H1 (cell line): Measurements from ENCODE around the gene ATG7. TPM values are rescaled to one million over a fixed set of nuclear protein-coding genes. Genes with fewer than 3 reads are reported as not detected.

Source experiments
- CTCF ChIA-PET: fragments of 300-600 bp; sonication (Branson Sonifier 250); formaldehyde crosslinking; loops from one replicate; lab custom pipeline; 2021; ENCODE audit not compliant: partially characterized antibody; lab: Charles Lee
- POLR2A ChIA-PET: fragments of 300-600 bp; sonication (Branson Sonifier 250); formaldehyde crosslinking; loops from one replicate; lab custom pipeline; 2021; ENCODE audit warnings: inconsistent platforms; ENCODE audit not compliant: partially characterized antibody; lab: Charles Lee
- DNase-seq, 2 experiments: peaks; one replicate each; pipeline versions ENCODE4 v3.0.0 to v3.0.0-alpha.2; 2010 to 2022; ENCODE audit warnings: low spot score in 2 of 2, low read depth in 1 of 2, mixed read lengths in 1 of 2
- FAIRE-seq: peaks from 2 replicates; lab custom pipeline; 2011; peaks lifted over from hg19 to GRCh38; lab: Jason Lieb, UNC
- H2AFZ ChIP-seq: 2 replicates; pipeline ENCODE4 v1.8.1; 2012; ENCODE audit warnings: low read length, inconsistent platforms
- H2AK5ac ChIP-seq: 2 replicates; pipeline ENCODE4 v1.6.1; 2013; ENCODE audit warnings: low read depth, low read length
- H2BK120ac ChIP-seq: replicated peaks from 2 replicates; pipeline ENCODE3; 2013; ENCODE audit warnings: low read depth, low read length, inconsistent platforms
- H2BK12ac ChIP-seq: 2 replicates; pipeline ENCODE4 v1.6.1; 2013; ENCODE audit warnings: low read depth, low read length
- H2BK15ac ChIP-seq: 2 replicates; pipeline ENCODE4 v1.6.1; 2013; ENCODE audit warnings: low read length
- H2BK20ac ChIP-seq: 2 replicates; pipeline ENCODE4 v1.6.1; 2013; ENCODE audit warnings: low read length
- H2BK5ac ChIP-seq: 2 replicates; pipeline ENCODE4 v1.6.1; 2013; ENCODE audit warnings: low read depth, low read length
- H3K14ac ChIP-seq: 2 replicates; pipeline ENCODE4 v1.6.1; 2013; ENCODE audit warnings: inconsistent platforms; ENCODE audit not compliant: insufficient read length
- H3K18ac ChIP-seq: 2 replicates; pipeline ENCODE4 v1.6.1; 2013; ENCODE audit warnings: low read length; ENCODE audit errors: extremely low read depth
- H3K23ac ChIP-seq: 2 replicates; pipeline ENCODE4 v1.6.1; 2013; ENCODE audit warnings: inconsistent platforms; ENCODE audit not compliant: insufficient read length
- H3K23me2 ChIP-seq: 2 replicates; pipeline ENCODE4 v1.6.1; 2013; ENCODE audit warnings: low read depth, low read length
- H3K27ac ChIP-seq: 2 replicates; pipeline ENCODE4 v1.6.1; 2011; ENCODE audit warnings: low read depth, low read length, inconsistent platforms
- H3K27me3 ChIP-seq, 4 experiments: replicated peaks in 1 of 4; 1 replicate in 1 of 4; 2 replicates in 3 of 4; pipeline versions ENCODE4 v1.6.1 to v1.8.1; 2011 to 2013; ENCODE audit warnings: low read length in 3 of 4, mild to moderate bottlenecking in 3 of 4, inconsistent platforms in 2 of 4, mixed read lengths in 2 of 4, moderate library complexity in 1 of 4; ENCODE audit not compliant: control insufficient read depth in 3 of 4, insufficient read depth in 3 of 4; ENCODE audit errors: extremely low read depth in 1 of 4
- H3K36me3 ChIP-seq, 4 experiments: 2 replicates each; pipeline versions ENCODE4 v1.6.1 to v1.8.1; 2011 to 2013; ENCODE audit warnings: mild to moderate bottlenecking in 4 of 4, low read length in 3 of 4, moderate library complexity in 2 of 4, control low read depth in 1 of 4, inconsistent platforms in 1 of 4; ENCODE audit not compliant: insufficient read depth in 4 of 4, control insufficient read depth in 2 of 4
- H3K4ac ChIP-seq: replicated peaks from 2 replicates; pipeline ENCODE3; 2013; ENCODE audit warnings: low read length, low read depth, mixed read lengths, inconsistent platforms; ENCODE audit not compliant: insufficient read length
- H3K4me1 ChIP-seq, 4 experiments: replicated peaks in 1 of 4; 1 replicate in 1 of 4; 2 replicates in 3 of 4; pipeline versions ENCODE4 v1.6.1 to v1.8.1; 2011 to 2013; ENCODE audit warnings: low read length in 3 of 4, inconsistent platforms in 2 of 4, mixed read lengths in 1 of 4; ENCODE audit not compliant: insufficient read depth in 4 of 4, control insufficient read depth in 3 of 4
- H3K4me2 ChIP-seq, 2 experiments: 2 replicates each; pipeline versions ENCODE4 v1.6.1 to v1.8.1; 2011 to 2013; ENCODE audit warnings: low read depth in 2 of 2, low read length in 2 of 2, control low read depth in 1 of 2, inconsistent platforms in 1 of 2, mild to moderate bottlenecking in 1 of 2; ENCODE audit not compliant: insufficient read depth in 1 of 2
- H3K4me3 ChIP-seq, 4 experiments: fragments of 200-600, 300-600 bp in 1 of 4; sonication (generic), shearing (Covaris generic), sonication (Bioruptor Twin) in 1 of 4; 2 replicates each; pipeline versions ENCODE4 v1.5.1 to v1.8.1; 2011 to 2016; ENCODE audit warnings: low read length in 4 of 4, low read depth in 3 of 4, control low read depth in 2 of 4, inconsistent platforms in 2 of 4, mild to moderate bottlenecking in 2 of 4, mixed read lengths in 1 of 4, moderate library complexity in 1 of 4; ENCODE audit not compliant: insufficient read depth in 2 of 4; ENCODE audit errors: extremely low read depth in 1 of 4
- H3K56ac ChIP-seq: replicated peaks from 2 replicates; pipeline ENCODE3; 2013; ENCODE audit warnings: low read depth, mild to moderate bottlenecking, mixed read lengths, low read length, inconsistent platforms; ENCODE audit not compliant: insufficient read length
- H3K79me1 ChIP-seq: 2 replicates; pipeline ENCODE4 v1.6.1; 2013; ENCODE audit warnings: low read depth, low read length, control low read depth
- H3K79me2 ChIP-seq, 2 experiments: 2 replicates each; pipeline versions ENCODE4 v1.6.1 to v1.8.1; 2012 to 2013; ENCODE audit warnings: low read length in 2 of 2, mild to moderate bottlenecking in 2 of 2, inconsistent platforms in 1 of 2; ENCODE audit not compliant: insufficient read depth in 2 of 2, control insufficient read depth in 1 of 2
- H3K9ac ChIP-seq, 4 experiments: replicated peaks in 1 of 4; 1 replicate in 1 of 4; 2 replicates in 3 of 4; pipeline versions ENCODE4 v1.6.1 to v1.8.1; 2011 to 2013; ENCODE audit warnings: low read depth in 3 of 4, low read length in 3 of 4, control low read depth in 2 of 4, mild to moderate bottlenecking in 2 of 4, moderate library complexity in 2 of 4, inconsistent platforms in 1 of 4; ENCODE audit errors: extremely low read depth in 1 of 4
- H3K9me3 ChIP-seq, 2 experiments: 2 replicates each; pipeline versions ENCODE4 v1.6.1 to v1.8.1; 2012 to 2013; ENCODE audit warnings: mild to moderate bottlenecking in 2 of 2, moderate library complexity in 2 of 2, control low read depth in 1 of 2, inconsistent platforms in 1 of 2, low read depth in 1 of 2, low read length in 1 of 2, mixed read lengths in 1 of 2; ENCODE audit not compliant: insufficient read depth in 2 of 2
- H4K20me1 ChIP-seq, 2 experiments: replicated peaks in 1 of 2; 2 replicates each; pipeline versions ENCODE3 to v1.8.1; 2011 to 2013; ENCODE audit warnings: inconsistent platforms in 2 of 2, low read length in 2 of 2, mild to moderate bottlenecking in 1 of 2; ENCODE audit not compliant: insufficient read depth in 2 of 2, control insufficient read depth in 1 of 2
- H4K5ac ChIP-seq: 2 replicates; pipeline ENCODE4 v1.6.1; 2013; ENCODE audit warnings: low read length, low read depth, mixed read lengths, inconsistent platforms; ENCODE audit not compliant: insufficient read length
- H4K8ac ChIP-seq: 2 replicates; pipeline ENCODE4 v1.8.0; 2013; ENCODE audit warnings: mild to moderate bottlenecking, moderate library complexity, low read length, inconsistent platforms; ENCODE audit not compliant: insufficient read depth; ENCODE audit errors: extremely low read depth
- H4K91ac ChIP-seq: replicated peaks from 2 replicates; pipeline ENCODE3; 2013; ENCODE audit warnings: low read length, mixed read lengths, inconsistent platforms; ENCODE audit not compliant: insufficient read length
- FOSL1 ChIP-seq: IDR thresholded peaks from 2 replicates; pipeline ENCODE4 v1.6.1; 2011; ENCODE audit warnings: mild to moderate bottlenecking, low read depth, low read length, moderate library complexity; ENCODE audit not compliant: insufficient read depth
- HDAC6 ChIP-seq: IDR thresholded peaks from one replicate; pipeline ENCODE4 v1.7.1; 2012; ENCODE audit warnings: low read depth, mild to moderate bottlenecking, inconsistent platforms, low read length, moderate library complexity
- WGBS, 2 experiments: shearing (Covaris generic) in 1 of 2; methylation state at CpG; one replicate each; pipeline versions ENCODE4 v1.1.6 to v1.1.7; 2013 to 2015; ENCODE audit warnings: low lambda C conversion rate in 2 of 2, mixed read lengths in 2 of 2, inconsistent platforms in 1 of 2, low coverage in 1 of 2, missing lambda C conversion rate in 1 of 2; ENCODE audit not compliant: insufficient replicate concordance in 2 of 2, insufficient coverage in 1 of 2, insufficient read length in 1 of 2; ENCODE audit errors: extremely low coverage in 1 of 2, missing lambda C conversion rate in 1 of 2; 5-methylcytosine and 5-hydroxymethylcytosine counted together
- polyA plus RNA-seq, 7 experiments: library from polyadenylated mRNA; depleted of rRNA in 3 of 7; stranded (reverse) in 5 of 7; unstranded in 2 of 7; fragments of >200 nt in 5 of 7; fragments of 200-250 nt in 2 of 7; gene quantifications; 1 replicate in 5 of 7; 2 replicates in 1 of 7; 4 replicates in 1 of 7; pipeline versions ENCODE4 v1.2.1 to v1.2.3, GENCODE V29; 2011 to 2013; ENCODE audit warnings: missing spikeins in 2 of 7, mixed read lengths in 2 of 7
- total RNA-seq: library from RNA; stranded (reverse); fragmentation: NEBNext Ultra II Directional; extraction: Animal tissue kit (Norgen Biotek cat#: 25700); gene quantifications from 2 replicates; pipeline ENCODE4 v1.2.1, GENCODE V29; 2021
- TF ChIP-seq, protein P1 (sequence below), 3 experiments: IDR thresholded peaks; 1 replicate in 2 of 3; 2 replicates in 1 of 3; pipeline versions ENCODE4 v1.5.1 to v1.6.1; 2011; ENCODE audit warnings: low read length in 3 of 3, mild to moderate bottlenecking in 3 of 3, inconsistent platforms in 2 of 3, low read depth in 1 of 3, moderate library complexity in 1 of 3; ENCODE audit not compliant: insufficient read depth in 1 of 3; ENCODE audit errors: control extremely low read depth in 1 of 3

ATG7 gene
- total and polyA plus RNA-seq, 2 of the 8 experiments (the other 6 are each of a cell fraction or from before 2014, with no cell fraction given) = 15.0 to 19.1 TPM

DNA sequence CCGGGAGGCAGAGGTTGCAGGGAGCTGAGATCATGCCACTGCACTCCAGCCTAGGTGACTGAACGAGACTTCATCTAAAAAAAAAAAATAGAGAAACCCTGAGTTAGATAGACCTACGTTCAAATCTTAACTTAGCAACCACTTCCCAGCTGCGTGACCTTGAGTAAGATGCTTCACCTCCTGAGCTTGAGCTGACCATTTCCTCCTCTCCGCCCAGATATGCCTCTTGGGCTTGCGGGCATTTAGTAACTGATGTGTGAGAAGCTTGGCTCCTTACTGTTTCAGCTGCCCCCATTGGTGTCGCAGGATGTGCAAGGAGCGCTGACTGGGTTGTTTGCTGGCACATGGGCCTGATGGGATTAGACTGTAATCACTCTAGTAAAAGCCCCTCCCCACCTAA, 26.9 kb upstream of the ATG7 start:
- Histone ChIP-seq H4K91ac (no peak overlapping the region), H2BK20ac (no peak overlapping the region), H4K20me1 (peaks cover 0 to 2% of the 10 kb centered on the region in 2 experiments), H3K4ac (no peak overlapping the region), H3K14ac (no peak overlapping the region), H2AK5ac (no peak overlapping the region), H3K36me3 (no peaks in the 10 kb centered on the region), H2BK15ac (no peak overlapping the region), H3K4me2 (no peak overlapping the region), H3K4me1 (no peaks in the 10 kb centered on the region; a peak in 1 of 7 replicates), H3K9ac (no peak overlapping the region), H3K79me2 (no peaks in the 10 kb centered on the region), H3K23ac (no peak overlapping the region), H2AFZ (no peak overlapping the region), H3K4me3 (no peak overlapping the region), H3K27me3 (no peaks in the 10 kb centered on the region; a peak in 1 of 7 replicates), H3K18ac (no peak overlapping the region), H2BK12ac (no peak overlapping the region), H4K5ac (no peak overlapping the region), H3K79me1 (no peaks in the 10 kb centered on the region), H2BK120ac (no peak overlapping the region), H4K8ac (no peak overlapping the region), H2BK5ac (no peak overlapping the region), H3K56ac (no peak overlapping the region), H3K9me3 (no peaks in the 10 kb centered on the region), H3K23me2 (peaks cover 5% of the 10 kb centered on the region; the same call in 1 of the 2 replicates), H3K27ac (no peak overlapping the region)
- TF ChIP-seq HDAC6 (no peak), FOSL1 (no peak)
- TF ChIP-seq, protein P1, sequence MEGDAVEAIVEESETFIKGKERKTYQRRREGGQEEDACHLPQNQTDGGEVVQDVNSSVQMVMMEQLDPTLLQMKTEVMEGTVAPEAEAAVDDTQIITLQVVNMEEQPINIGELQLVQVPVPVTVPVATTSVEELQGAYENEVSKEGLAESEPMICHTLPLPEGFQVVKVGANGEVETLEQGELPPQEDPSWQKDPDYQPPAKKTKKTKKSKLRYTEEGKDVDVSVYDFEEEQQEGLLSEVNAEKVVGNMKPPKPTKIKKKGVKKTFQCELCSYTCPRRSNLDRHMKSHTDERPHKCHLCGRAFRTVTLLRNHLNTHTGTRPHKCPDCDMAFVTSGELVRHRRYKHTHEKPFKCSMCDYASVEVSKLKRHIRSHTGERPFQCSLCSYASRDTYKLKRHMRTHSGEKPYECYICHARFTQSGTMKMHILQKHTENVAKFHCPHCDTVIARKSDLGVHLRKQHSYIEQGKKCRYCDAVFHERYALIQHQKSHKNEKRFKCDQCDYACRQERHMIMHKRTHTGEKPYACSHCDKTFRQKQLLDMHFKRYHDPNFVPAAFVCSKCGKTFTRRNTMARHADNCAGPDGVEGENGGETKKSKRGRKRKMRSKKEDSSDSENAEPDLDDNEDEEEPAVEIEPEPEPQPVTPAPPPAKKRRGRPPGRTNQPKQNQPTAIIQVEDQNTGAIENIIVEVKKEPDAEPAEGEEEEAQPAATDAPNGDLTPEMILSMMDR (IDR thresholded peaks at IDR 0.05; ENCODE audit: control extremely low read depth in 1 of 3, insufficient read depth in 1 of 3, low read depth in 1 of 3, low read length in 3 of 3) = no peak
- CTCF ChIA-PET = interaction anchor here (3.2 kb wide), 1 partner anchor 9 kb away, joined by 15 read pairs; no protein-coding TSS in a partner anchor
- FAIRE-seq (no peak), DNase-seq (no peak)
- POLR2A ChIA-PET = interaction anchor here (1.3 to 1.6 kb wide), 2 partner anchors 9 to 27 kb away, joined by 3 to 7 read pairs; partner anchors contain the start of gene ATG7
- WGBS, 2 experiments = 84% methylated on average over 7 of the region's 8 CpGs; no CpG with 5 or more reads in 1 of the 2 experiments
